ENCODE results near the gene NUTM2F. TPM values are rescaled to one million over a fixed set of nuclear protein-coding genes. Genes with fewer than 3 reads are reported as not detected.
"Not testable (repeated sequence)": the region's sequence is repeated elsewhere in the genome, so short reads cannot be mapped to it uniquely, and the experiment has no call there.

The NUTM2F gene
- total RNA-seq, 1 experiment from 2014 or later: not detected

DNA sequence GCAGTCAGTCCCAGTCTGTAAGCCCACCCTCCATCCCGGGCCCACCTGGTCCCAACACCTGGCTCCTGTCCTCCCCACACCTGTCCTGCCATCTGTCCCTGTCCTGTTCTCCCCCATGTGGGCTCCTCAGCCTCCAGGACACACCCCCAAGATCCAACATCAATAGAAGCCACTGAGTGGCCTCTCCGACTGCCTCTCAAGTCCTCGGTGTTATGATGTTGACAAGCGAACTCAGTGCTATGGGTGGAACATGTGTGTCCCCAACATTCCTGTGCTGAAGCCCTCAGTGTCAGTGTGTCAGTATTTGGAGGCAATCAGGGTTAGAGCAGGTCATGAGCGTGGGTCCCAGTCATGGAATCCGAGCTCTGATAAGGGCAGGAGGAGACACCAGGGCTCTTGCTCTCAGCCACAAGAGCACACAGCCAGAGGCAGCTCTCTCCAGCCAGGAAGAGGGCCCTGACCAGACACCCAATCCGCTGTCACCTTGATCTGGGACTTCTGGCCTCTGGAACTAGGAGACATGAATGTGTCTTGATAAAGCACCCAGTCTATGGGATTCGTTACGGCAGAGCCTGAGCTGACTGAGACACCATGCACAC lies 6.0 kb downstream of the NUTM2F start:
- DNase-seq (ENCODE audit: low read depth); in situ Hi-C loops (cut with HindIII; ENCODE audit: low pct_unique_long_range_greater_than_20kb, low sequenced_read_pairs): not testable (repeated sequence)

DNA sequence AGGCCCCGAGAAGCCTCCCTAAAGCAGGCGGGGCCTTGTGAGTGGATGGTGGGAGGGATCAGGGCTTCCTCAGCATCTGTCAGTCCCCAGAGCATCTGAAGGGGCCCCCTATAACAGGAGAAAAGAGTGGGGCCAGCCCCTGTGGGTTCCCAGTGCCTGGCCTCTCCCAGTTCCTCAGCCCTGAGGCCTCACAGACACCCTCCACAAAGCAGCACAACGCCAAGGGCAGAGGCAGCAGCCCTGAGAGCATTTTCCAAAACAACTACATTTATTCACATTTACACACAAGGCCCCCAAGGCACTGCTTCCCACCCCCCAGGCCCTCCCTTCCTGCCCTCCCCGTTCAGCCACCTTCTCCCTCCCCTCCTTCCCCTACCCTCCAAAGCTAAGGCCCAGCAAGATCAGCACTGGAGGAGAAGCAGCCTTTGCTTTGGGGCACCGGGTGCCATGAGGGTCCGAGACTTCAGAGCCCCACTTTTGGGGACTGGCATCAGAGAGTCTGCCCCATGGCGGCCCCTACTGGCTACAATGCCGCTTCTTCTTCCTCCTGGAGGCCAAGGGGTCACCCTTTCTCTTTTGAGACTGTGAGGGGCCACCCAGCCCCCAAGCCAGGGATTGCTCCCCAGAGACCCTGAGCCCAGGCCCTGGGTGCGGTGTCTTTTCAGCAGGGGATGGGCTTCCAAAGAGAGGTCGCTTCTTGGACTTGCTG lies 10.3 kb downstream of the NUTM2F start:
- in situ Hi-C loops (cut with HindIII; ENCODE audit: low pct_unique_long_range_greater_than_20kb, low sequenced_read_pairs); DNase-seq (ENCODE audit: low read depth): not testable (repeated sequence)

DNA sequence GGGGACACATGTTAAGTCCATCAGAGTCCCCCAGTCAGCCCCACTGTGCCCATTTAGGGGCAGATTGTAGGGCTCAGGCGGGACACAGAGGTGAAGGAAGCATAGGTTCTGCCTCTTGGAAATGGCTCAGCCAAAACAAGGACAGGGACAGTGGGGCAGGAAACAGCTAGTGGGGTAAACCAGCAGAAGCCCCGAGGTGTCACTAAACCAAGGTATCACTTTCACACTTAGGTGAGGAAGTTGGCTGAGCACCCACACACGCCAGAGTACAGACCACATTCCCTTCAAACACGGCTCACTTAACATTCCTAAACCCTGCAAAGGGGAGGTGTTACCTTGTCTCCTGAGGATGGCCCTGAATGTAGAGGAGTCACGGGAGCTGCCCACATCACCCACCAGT lies 12.2 kb downstream of the NUTM2F start:
- in situ Hi-C loops (cut with HindIII; ENCODE audit: low pct_unique_long_range_greater_than_20kb, low sequenced_read_pairs); DNase-seq (ENCODE audit: low read depth): not testable (repeated sequence)

DNA sequence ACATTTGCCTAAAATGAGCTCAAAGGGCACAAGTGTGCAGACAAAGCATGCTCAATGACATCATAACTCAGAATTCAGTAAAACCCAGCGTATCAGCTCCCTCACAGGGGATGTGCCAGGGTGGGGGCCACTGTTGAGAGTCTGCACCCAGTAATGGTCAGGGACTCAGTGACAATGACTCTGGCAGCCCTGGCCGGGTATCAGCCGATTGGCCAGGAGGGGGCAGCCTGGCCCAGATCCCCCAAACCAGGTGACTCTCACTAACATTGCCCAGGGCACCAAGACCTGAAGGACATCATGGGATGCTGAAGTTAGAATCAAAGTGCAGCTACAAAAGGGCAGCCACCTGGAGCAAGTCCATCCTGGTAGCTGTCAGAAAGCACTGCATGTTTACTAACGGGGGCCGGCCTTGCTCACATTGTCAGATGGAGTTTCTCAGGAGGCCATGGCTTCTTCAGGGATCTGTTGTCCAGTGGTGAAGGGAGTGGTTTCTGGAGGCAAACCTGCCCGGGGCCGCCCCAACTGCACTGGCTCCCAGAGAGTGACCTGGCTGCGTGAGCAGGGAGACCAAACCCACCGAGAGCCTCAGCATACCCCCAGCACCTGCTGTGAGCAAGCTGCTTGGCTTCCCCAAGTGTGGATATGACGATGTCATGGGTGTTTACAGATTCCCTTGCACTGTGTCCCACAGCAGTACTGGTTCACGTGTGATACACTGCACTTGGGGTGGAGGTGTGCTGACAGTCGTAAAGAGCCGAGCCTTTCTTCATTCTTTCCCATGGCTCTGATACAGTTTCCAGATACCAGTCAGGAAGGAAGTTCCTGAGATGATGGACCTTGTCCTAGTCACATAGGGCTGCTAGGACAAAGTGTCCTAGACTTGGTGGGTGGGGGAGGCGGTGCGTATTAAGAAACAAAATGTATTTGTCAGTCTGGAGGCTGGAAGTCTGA lies 13.1 kb downstream of the NUTM2F start:
- DNase-seq (ENCODE audit: low read depth); in situ Hi-C loops (cut with HindIII; ENCODE audit: low pct_unique_long_range_greater_than_20kb, low sequenced_read_pairs): not testable (repeated sequence)

DNA sequence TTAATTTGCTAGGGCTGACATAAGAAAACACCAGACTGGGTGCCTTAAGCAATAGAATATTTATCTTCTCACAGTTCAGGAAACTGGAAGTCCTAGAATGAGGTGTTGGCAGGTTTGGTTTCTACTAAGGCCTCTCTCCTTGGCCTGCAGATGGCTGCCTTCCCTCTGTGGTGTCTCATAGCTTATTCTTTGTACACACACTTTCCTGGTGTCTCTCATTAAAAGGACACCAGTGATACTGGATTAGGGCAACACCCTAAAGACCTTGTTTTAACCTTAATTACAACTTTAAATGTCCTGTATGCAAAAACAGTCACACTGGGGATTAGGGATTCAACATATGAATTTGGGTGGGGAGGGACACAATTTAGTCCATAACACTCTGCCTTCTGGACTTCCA lies 25.1 kb downstream of the NUTM2F start:
- in situ Hi-C loops (cut with HindIII; ENCODE audit: low pct_unique_long_range_greater_than_20kb, low sequenced_read_pairs): no loop called here
- DNase-seq (ENCODE audit: low read depth): no peak

DNA sequence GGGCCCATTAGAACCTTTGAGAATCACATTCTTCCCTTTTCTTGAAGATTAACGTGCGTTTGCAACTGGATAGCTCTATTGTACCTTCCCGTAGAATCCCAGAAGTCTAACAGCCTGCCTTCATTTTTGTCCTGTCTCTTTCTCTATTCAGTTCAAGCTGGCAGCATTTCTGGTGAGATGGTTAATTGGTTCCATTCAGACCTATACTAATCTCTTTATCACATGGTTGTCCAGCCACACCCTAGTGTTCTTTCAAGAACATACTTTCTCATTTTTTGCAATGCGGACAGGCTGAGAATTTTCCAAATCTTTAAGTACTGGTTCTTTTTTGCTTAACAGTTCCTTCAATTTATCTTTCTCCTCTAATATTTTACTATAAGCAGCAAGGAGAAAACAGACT lies 26.0 kb downstream of the NUTM2F start:
- in situ Hi-C loops (cut with HindIII; ENCODE audit: low pct_unique_long_range_greater_than_20kb, low sequenced_read_pairs): no loop called here
- no peak for DNase-seq (ENCODE audit: low read depth)

DNA sequence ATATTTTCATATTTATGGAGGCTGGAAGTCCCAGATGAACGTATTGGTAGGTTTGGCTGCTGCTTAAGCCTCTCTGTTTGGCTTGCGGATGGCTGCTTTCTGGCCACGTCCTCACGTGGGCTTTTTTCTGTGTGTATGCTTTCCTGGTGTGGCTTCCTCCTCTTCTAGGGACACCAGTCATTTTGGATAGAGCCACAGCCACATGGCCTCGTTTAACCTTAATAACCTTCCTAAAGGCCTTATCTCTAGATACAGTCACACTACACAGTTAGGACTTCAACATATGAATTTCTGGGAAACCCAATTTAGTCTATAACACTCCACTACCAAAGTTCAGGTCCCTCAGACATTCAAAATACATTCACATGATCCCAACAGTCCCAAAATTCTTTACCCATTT lies 26.9 kb downstream of the NUTM2F start:
- in situ Hi-C loops (cut with HindIII; ENCODE audit: low pct_unique_long_range_greater_than_20kb, low sequenced_read_pairs): no loop called here
- no peak for DNase-seq (ENCODE audit: low read depth)

DNA sequence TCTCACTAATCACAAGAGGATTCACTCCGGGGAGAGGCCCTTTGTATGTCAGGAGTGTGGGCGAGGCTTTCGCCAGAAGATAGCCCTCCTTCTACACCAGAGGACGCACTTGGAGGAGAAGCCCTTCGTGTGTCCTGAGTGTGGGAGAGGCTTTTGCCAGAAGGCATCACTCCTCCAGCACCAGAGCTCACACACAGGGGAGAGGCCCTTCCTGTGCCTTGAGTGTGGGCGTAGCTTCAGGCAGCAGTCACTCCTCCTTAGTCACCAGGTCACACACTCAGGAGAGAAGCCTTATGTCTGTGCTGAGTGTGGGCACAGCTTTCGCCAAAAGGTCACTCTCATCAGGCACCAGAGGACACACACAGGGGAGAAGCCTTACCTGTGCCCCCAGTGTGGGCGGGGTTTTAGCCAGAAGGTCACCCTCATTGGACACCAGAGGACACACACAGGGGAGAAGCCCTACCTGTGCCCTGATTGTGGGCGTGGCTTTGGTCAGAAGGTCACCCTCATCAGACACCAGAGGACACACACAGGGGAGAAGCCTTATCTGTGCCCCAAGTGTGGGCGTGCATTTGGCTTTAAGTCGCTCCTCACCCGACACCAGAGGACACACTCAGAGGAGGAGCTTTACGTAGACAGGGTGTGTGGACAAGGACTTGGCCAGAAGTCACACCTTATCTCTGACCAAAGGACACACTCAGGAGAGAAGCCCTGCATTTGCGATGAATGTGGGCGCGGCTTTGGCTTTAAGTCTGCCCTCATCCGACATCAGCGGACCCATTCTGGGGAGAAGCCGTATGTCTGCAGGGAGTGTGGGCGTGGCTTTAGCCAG lies 27.8 kb downstream of the NUTM2F start:
- in situ Hi-C loops (cut with HindIII; ENCODE audit: low pct_unique_long_range_greater_than_20kb, low sequenced_read_pairs): no loop called here
- DNase-seq (ENCODE audit: low read depth): no peak

DNA sequence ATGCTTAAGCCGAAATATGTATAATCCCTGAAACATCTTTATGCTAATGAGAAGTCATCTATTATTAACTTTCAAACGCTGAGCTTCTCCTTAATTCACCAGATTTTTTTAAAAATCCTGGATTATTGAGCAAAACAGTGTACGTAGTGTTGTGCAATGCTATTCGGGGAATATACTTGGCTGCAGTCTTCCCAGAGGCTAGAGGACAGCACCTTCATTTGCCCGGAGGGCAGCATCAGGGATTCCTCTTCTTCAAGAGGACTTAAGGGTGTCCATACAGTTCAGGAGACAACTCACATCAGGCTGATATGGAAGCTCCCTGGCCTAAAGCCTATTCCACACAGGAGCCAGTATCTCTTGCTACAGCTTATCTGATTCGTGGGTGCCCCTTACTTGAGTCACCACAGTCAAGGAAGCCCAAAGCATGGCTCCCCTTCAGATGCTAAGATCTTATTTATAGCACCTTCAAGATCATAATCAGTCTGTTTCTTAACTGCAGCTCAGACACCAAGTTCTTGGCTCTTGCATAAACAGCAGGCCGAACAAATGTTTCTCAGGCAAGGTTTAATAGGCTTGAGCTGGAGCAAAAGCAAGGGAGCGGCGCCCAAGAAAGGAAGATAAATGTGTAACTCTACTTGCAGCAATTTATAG lies 29.4 kb downstream of the NUTM2F start:
- no peak for DNase-seq (ENCODE audit: low read depth)
- in situ Hi-C loops (cut with HindIII; ENCODE audit: low pct_unique_long_range_greater_than_20kb, low sequenced_read_pairs): no loop called here

DNA sequence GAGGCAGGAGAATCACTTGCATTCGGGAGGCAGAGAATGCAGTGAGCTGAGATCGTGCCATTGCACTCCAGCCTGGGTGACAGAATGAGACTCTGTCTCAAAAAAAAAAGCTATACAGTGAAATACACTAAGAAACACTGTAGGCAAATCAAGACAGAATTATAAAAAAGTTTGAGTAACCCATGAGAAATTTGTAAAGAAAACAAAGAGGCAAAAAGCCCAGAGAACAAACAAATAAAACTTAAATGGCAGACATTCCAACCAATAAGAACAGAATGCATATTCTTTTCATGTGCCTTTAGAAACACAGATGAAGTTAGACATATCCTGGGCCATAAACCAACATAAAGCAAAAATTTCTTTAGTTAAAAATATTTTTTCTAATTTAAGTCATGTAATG lies 38.8 kb downstream of the NUTM2F start:
- DNase-seq (ENCODE audit: low read depth): no peak
- in situ Hi-C loops (cut with HindIII; ENCODE audit: low pct_unique_long_range_greater_than_20kb, low sequenced_read_pairs): no loop called here

DNA sequence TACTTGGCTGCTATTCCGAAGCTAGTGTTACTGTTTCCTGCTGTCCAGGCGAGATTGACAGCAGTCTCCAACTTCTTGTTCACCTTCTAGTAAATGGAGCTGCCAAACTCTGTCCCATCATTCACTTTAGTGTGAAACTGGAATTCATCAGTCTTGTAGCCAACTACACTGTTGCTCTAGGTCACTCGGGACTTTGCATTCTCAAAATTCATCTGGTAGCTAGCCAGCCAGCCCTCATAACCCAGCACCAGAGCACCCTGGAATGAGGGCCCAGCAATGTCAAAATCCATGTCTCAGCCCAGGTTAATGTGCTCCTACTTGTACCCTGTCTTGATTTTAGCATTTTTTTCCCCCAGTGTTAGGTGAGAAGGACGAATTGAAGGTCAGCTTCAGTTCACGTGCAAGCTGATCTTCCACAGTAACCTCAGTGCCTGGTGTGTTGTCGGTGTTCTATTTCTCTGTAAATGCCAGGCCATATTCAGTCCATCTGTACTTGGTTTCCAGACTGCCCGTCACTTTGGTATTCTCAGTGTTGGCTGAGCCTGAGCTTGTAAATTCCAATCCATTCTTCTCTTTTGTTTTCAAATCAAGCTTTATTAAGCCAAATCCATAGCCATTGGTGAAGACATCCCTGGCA lies 40.4 kb downstream of the NUTM2F start:
- in situ Hi-C loops (cut with HindIII; ENCODE audit: low pct_unique_long_range_greater_than_20kb, low sequenced_read_pairs): no loop called here
- no peak for DNase-seq (ENCODE audit: low read depth)

DNA sequence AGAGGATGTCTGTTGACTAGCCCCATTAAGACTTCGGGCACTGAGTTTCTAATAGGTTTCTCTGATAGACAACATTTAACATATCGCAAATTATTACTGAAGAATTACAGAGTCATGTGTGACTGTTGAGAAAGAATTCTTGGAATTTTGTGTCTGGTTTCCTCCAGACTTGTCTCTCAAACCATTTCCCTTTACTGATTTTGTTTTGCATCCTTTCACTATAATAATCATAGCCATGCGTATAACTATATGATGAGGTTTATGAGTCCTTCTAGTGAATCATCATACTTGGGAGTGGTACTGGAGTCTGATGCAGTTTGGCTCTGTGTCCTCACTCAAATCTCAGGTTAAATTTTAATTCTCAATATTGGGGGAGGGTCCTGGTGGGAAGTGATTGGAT lies 42.3 kb downstream of the NUTM2F start:
- DNase-seq (ENCODE audit: low read depth): no peak
- in situ Hi-C loops (cut with HindIII; ENCODE audit: low pct_unique_long_range_greater_than_20kb, low sequenced_read_pairs): no loop called here

DNA sequence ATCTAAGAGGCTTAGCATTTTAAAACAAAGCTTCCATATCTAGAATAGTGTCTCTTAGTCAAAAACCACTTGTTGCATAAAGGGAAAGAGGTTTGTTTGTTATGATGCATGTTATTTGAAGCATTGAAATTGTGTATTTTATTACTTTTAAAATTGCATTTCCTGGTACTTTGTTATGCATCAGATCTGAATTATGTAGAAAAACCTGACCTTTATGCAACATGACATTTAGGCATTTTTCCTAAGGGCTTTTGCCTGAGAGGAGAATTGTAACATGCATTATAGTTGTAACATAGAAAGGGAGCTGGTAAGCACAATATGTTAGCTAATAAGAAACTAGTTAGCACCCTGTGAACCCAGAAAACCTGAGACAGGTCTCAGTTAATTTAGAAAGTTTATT lies 47.3 kb downstream of the NUTM2F start:
- no peak for DNase-seq (ENCODE audit: low read depth)
- in situ Hi-C loops (cut with HindIII; ENCODE audit: low pct_unique_long_range_greater_than_20kb, low sequenced_read_pairs): no loop called here

DNA sequence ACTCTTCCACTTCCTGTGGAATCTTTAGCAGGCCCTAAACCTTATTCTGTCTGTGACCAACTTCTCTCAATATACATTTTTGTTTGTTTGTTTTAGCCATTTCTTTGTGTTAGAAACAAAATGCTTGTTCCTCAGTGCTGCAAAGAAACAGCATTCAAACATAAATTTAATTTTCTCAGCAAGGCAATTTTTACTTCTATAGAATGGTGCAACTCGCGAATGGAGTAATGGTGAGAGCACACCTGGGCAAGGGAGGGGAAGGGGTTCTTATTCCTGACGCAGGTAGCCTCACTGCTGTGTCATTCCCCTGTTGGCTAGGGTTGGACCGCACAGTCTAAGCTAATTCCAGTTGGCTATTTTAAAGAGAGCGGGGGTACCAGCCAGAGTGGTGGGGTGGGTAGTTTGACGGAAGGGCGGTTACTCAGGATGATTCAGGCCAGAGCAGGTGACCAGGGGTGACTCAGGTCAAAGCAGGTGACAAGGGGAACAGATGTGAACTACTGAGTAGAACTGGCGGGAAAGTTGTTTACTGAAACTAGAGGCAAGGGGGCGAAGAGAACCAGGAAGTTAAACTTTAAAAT lies 47.9 kb downstream of the NUTM2F start:
- no peak for DNase-seq (ENCODE audit: low read depth)
- in situ Hi-C loops (cut with HindIII; ENCODE audit: low pct_unique_long_range_greater_than_20kb, low sequenced_read_pairs): no loop called here

DNA sequence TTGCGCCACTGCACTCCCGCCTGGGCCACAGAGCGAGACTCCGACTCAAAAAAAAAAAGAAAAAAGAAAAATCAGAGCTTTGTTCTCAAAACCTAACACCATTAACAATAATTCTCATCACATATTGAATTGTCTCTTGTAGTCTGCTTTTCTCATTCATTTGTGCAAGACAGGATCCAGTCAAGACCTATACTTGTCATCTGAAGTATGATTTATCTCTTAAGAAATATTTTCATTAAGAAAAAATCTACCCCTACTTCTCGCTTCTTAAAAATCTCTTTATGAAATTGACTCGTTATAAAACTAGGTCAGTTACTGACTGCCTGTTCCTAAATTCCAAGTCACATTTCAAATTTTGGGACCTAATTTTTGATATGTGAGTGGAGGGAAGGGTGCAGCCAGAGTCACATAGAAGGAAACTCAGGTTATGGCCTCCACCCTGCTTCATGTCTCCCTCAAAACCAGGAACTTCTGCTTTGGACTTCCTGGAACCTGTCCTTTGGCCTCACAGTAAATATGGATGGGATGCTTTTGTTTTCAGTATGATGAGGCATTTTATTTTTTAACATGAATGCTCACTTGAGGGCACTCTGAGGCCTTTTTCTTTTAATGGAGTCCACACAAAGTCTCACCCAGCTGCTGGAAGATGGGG lies 50.4 kb downstream of the NUTM2F start:
- DNase-seq (ENCODE audit: low read depth): no peak
- in situ Hi-C loops (cut with HindIII; ENCODE audit: low pct_unique_long_range_greater_than_20kb, low sequenced_read_pairs): no loop called here

DNA sequence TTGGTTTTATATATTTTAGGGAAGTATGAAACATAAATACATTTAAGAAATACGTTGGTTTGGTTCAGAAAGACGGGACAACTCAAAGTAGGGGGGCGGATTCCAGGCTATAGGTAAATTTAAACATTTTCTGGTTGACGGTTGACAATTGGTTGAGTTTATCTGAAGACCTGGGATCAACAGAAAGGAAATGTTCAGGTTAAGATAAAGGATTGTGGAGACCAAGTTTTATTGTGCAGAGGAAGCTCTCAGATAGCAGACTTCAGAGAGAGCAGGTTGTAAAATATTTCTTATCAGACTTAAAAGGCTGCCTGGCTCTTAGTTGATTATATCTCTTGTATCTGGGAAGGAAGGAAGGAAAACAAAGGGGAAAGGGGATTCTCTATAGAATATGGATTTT lies 51.4 kb downstream of the NUTM2F start:
- in situ Hi-C loops (cut with HindIII; ENCODE audit: low pct_unique_long_range_greater_than_20kb, low sequenced_read_pairs); DNase-seq (ENCODE audit: low read depth): not testable (repeated sequence)

DNA sequence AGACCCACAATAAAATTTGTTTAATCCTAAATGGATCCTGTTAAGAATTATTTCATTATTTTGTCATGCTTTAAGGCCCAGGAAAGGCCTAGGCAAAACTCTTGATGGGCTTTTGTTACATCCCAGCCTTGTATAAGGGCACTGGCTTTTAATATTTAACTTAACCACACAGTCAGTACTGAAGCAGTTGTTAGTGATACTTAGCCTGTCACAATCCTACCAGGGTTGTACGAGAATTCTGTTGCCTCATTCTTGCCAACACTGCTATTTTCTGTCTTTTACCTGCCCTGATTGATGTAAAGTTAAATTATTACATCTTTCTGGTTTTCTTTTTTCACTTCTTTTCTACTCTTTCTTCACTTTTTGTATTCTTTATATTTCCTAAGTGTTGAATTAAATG lies 58.4 kb downstream of the NUTM2F start:
- in situ Hi-C loops (cut with HindIII; ENCODE audit: low pct_unique_long_range_greater_than_20kb, low sequenced_read_pairs): no loop called here

More for the DNA sequence above, 58.4 kb downstream of the NUTM2F start:
- DNase-seq (ENCODE audit: low read depth): no peak
